SU-DHL-6 (cell line): ENCODE results near the gene PLA1A.

Experiments
- H2AFZ ChIP-seq: fragments of 200-600 bp; sonication (generic); 2 replicates; pipeline ENCODE4 v1.6.1; 2014; ENCODE audit warnings: low read depth, mild to moderate bottlenecking, moderate library complexity, mixed read lengths, antibody characterized with exemption, low read length; ENCODE audit not compliant: severe bottlenecking
- H3F3A ChIP-seq: fragments of 200-600 bp; shearing (Covaris generic); 2 replicates; pipeline ENCODE4 v1.6.0; 2016; ENCODE audit warnings: antibody characterized with exemption, mild to moderate bottlenecking; ENCODE audit not compliant: insufficient read depth
- H3K27ac ChIP-seq: fragments of 200-600 bp; sonication (generic); 2 replicates; pipeline ENCODE4 v1.5.1; 2016; ENCODE audit warnings: low read depth, mild to moderate bottlenecking, low read length, moderate library complexity, mixed read lengths
- H3K27me3 ChIP-seq: fragments of 200-600 bp; sonication (generic), shearing (Covaris generic); 2 replicates; pipeline ENCODE4 v1.6.0; 2014; ENCODE audit warnings: mild to moderate bottlenecking, low read length
- H3K36me3 ChIP-seq: fragments of 200-600 bp; sonication (generic); 2 replicates; pipeline ENCODE4 v1.6.1; 2014; ENCODE audit warnings: mild to moderate bottlenecking, low read length, mixed read lengths
- H3K4me2 ChIP-seq: fragments of 300-600, 200-600 bp; shearing (Covaris generic), sonication (generic); 2 replicates; pipeline ENCODE4 v1.6.0; 2014; ENCODE audit warnings: low read length, low read depth, mild to moderate bottlenecking; ENCODE audit not compliant: poor library complexity, severe bottlenecking
- H3K4me3 ChIP-seq: fragments of 200-600 bp; sonication (generic); 2 replicates; pipeline ENCODE4 v1.5.1; 2014; ENCODE audit warnings: antibody characterized with exemption, low read length, mild to moderate bottlenecking, mixed read lengths; ENCODE audit not compliant: insufficient read depth, poor library complexity, severe bottlenecking
- H3K79me2 ChIP-seq: fragments of 200-600 bp; sonication (generic); 2 replicates; pipeline ENCODE4 v1.6.1; 2014; ENCODE audit warnings: mild to moderate bottlenecking, low read length, moderate library complexity; ENCODE audit not compliant: insufficient read depth
- H3K9ac ChIP-seq: fragments of 200-600 bp; sonication (generic); 2 replicates; pipeline ENCODE4 v1.7.0; 2014; ENCODE audit warnings: mild to moderate bottlenecking, low read length
- H3K9me2 ChIP-seq: fragments of 200-600 bp; sonication (generic); replicated peaks from 2 replicates; pipeline ENCODE4 v1.6.1; 2014; ENCODE audit warnings: low read length; ENCODE audit not compliant: insufficient read depth
- H3K9me3 ChIP-seq: fragments of 200-600 bp; sonication (generic); 2 replicates; pipeline ENCODE4 v1.6.1; 2014; ENCODE audit warnings: low read length, mixed read lengths; ENCODE audit not compliant: insufficient read depth
- H4K20me1 ChIP-seq: fragments of 200-600 bp; sonication (generic); 2 replicates; pipeline ENCODE4 v1.6.1; 2014; ENCODE audit warnings: low read depth, mild to moderate bottlenecking, antibody characterized with exemption, low read length, moderate library complexity, mixed read lengths
- EZH2phosphoT487 ChIP-seq: fragments of 200-600 bp; sonication (generic), shearing (Covaris generic); conservative IDR thresholded peaks from 2 replicates; pipeline ENCODE4 v1.6.1; 2018; ENCODE audit warnings: mild to moderate bottlenecking, antibody characterized with exemption, low read length, moderate library complexity, mixed read lengths
- TF ChIP-seq, protein P1 (sequence below): fragments of 200-600 bp; sonication (generic); IDR thresholded peaks from one replicate; pipeline ENCODE4 v1.5.1; 2017; ENCODE audit warnings: antibody characterized with exemption, mild to moderate bottlenecking, low read length, moderate library complexity; ENCODE audit not compliant: insufficient read depth, poor library complexity, severe bottlenecking

PLA1A gene

DNA sequence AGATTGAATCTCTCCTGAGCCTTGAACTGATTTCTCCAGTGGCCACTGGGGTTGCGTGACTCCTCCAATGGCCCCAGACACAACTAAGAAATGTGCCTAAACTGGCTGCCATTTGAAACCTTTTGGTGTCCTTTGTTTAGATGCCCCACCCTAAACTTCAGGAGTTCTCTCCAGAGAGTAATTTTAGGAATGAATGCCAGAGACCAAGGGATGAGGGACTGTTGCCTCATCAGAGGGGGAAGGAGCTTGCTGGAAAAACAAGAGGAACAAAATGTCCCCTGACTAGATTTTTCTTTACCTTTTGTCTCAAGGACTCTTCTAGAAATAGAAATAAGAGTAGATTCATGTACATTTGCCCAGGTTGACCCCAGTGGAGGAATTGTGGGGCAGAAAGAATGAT is 26.5 kb upstream of the PLA1A start:
- no peak overlapping the region for H3K4me2 ChIP-seq
- H3K4me3 ChIP-seq, result no peak overlapping the region
- no peaks in the 10 kb centered on the region for H3F3A ChIP-seq
- no peaks in the 10 kb centered on the region for H3K27me3 ChIP-seq
- no peaks in the 10 kb centered on the region for H3K79me2 ChIP-seq
- no peaks in the 10 kb centered on the region for H3K36me3 ChIP-seq
- H3K9me3 ChIP-seq, result no peaks in the 10 kb centered on the region
- no peak overlapping the region for H3K27ac ChIP-seq
- H3K9ac ChIP-seq, result no peak overlapping the region
- no peaks in the 10 kb centered on the region for H4K20me1 ChIP-seq
- H2AFZ ChIP-seq, result no peak overlapping the region
- TF ChIP-seq, protein P1, sequence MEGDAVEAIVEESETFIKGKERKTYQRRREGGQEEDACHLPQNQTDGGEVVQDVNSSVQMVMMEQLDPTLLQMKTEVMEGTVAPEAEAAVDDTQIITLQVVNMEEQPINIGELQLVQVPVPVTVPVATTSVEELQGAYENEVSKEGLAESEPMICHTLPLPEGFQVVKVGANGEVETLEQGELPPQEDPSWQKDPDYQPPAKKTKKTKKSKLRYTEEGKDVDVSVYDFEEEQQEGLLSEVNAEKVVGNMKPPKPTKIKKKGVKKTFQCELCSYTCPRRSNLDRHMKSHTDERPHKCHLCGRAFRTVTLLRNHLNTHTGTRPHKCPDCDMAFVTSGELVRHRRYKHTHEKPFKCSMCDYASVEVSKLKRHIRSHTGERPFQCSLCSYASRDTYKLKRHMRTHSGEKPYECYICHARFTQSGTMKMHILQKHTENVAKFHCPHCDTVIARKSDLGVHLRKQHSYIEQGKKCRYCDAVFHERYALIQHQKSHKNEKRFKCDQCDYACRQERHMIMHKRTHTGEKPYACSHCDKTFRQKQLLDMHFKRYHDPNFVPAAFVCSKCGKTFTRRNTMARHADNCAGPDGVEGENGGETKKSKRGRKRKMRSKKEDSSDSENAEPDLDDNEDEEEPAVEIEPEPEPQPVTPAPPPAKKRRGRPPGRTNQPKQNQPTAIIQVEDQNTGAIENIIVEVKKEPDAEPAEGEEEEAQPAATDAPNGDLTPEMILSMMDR, result no peak
- no peak for TF ChIP-seq EZH2phosphoT487
- H3K9me2 ChIP-seq, result no peaks in the 10 kb centered on the region

GRCh38 chr3:119571688-119572087 is 26.0 kb upstream of the PLA1A start:
- no peaks in the 10 kb centered on the region for H3K27me3 ChIP-seq
- H3K4me3 ChIP-seq, result no peak overlapping the region
- H3K9ac ChIP-seq, result no peak overlapping the region
- H2AFZ ChIP-seq, result no peak overlapping the region
- no peaks in the 10 kb centered on the region for H3F3A ChIP-seq
- TF ChIP-seq, protein P1, result no peak
- no peak for TF ChIP-seq EZH2phosphoT487
- no peaks in the 10 kb centered on the region for H3K9me2 ChIP-seq
- no peak overlapping the region for H3K27ac ChIP-seq
- no peaks in the 10 kb centered on the region for H3K36me3 ChIP-seq
- no peaks in the 10 kb centered on the region for H3K9me3 ChIP-seq
- H4K20me1 ChIP-seq, result no peaks in the 10 kb centered on the region
- no peak overlapping the region for H3K4me2 ChIP-seq
- no peaks in the 10 kb centered on the region for H3K79me2 ChIP-seq

DNA sequence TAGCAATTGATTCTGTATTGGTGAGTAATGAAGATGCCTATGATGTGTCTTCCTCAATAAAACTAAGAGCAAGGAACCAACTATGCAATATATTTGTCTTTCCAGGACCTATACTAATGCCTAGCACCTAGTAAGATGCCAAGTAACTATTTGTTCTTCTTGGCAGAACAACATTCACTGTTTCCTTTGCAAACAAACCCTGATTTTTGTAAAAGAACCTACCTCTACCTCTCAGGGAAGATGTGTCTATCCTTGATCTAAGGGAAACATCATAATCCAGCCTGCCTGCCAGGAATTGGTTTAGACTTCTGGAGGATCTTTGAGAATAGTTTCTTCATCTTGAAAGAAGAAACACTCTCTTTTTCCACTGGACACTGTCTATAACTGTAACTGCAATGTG is 22.2 kb upstream of the PLA1A start:
- Histone ChIP-seq H3F3A (peaks cover 14% of the 10 kb centered on the region), H4K20me1 (no peaks in the 10 kb centered on the region), H3K27ac (no peak overlapping the region), H2AFZ (no peak overlapping the region), H3K79me2 (no peaks in the 10 kb centered on the region), H3K4me2 (no peak overlapping the region), H3K9ac (no peak overlapping the region), H3K27me3 (no peaks in the 10 kb centered on the region), H3K9me2 (no peaks in the 10 kb centered on the region), H3K4me3 (no peak overlapping the region), H3K36me3 (no peaks in the 10 kb centered on the region), H3K9me3 (no peaks in the 10 kb centered on the region)
- TF ChIP-seq EZH2phosphoT487, result no peak
- TF ChIP-seq, protein P1, result no peak
